GM12872 (cell line): ENCODE measurements around the gene PRPSAP1.

Experiments used
- CTCF ChIP-seq: IDR thresholded peaks from 3 replicates; pipeline ENCODE4 v1.5.1; 2011; ENCODE audit warnings: low read depth, mild to moderate bottlenecking, low read length, moderate library complexity; ENCODE audit not compliant: insufficient read depth

PRPSAP1 gene

DNA sequence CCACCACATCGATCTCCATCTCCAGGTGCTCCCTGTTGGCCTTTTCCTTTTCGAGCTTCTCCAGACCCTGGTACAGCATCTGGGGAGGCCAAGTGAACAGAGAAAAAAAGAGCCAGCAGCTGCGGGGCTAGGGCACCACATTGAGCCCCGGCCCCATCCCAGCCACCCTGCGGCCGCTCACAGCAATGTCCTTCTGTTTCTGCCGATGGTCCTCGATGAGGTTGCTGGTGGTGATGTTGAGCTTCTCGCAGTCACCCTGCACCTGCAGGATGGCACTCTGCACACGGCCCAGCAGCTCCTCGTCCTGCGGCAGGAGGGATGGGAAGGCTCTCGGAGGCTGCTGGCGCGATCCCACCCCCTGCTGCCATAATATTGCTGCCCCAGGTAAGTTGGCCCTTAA is 73.1 kb downstream of the PRPSAP1 start:
- no peak for TF ChIP-seq CTCF

GRCh38 chr17:76279742-76280287 is 73.9 kb downstream of the PRPSAP1 start:
- no peak for TF ChIP-seq CTCF

DNA sequence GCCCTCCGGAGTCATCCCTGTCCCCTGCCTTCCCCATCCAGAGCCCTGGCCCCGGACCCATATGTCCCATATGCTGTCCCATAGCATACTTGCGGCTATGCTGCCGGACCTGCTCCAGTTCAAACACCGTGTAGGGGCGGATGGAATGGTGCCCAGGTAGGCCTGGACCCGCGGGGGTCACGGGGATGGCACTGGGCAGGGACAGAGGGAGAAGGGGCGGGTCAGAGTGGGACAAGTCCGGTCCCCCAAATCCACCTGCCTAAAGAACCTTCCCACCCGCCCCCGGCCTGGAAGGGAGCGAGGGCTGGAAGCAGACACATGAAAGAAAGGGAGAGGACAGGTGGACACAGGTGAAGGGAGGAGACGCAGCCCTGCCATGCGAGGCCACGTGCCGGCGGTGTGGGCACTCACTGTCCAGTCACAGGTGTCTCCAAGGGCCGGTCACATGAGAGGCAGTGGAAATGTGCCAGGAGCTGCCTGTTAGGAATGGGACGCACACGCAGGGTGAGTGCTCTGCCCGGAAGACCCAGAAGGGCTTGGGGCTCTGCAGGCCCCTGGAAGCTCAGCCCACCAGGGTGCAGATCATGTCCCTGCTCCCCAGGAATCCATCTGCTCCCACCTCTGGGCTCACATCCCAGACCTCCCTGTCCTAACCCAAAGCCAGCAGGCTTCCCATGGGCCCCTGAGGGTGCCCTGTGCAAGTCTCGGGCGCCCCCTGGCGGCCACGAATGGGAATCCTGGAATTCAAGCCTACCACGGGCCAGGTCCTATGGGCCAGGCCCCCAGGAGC is 74.6 kb downstream of the PRPSAP1 start:
- peak; percentile 93 for TF ChIP-seq CTCF

GRCh38 chr17:76278268-76278908 is 75.3 kb downstream of the PRPSAP1 start:
- no peak for TF ChIP-seq CTCF

- TF ChIP-seq CTCF = no peak
Measured at GRCh38 chr17:76277300-76278267, 76.1 kb downstream of the PRPSAP1 start.

- no peak for TF ChIP-seq CTCF
Measured at GRCh38 chr17:76276461-76277299, 77.0 kb downstream of the PRPSAP1 start.
